ENCODE measurements around the gene PGAP6.

DNA sequence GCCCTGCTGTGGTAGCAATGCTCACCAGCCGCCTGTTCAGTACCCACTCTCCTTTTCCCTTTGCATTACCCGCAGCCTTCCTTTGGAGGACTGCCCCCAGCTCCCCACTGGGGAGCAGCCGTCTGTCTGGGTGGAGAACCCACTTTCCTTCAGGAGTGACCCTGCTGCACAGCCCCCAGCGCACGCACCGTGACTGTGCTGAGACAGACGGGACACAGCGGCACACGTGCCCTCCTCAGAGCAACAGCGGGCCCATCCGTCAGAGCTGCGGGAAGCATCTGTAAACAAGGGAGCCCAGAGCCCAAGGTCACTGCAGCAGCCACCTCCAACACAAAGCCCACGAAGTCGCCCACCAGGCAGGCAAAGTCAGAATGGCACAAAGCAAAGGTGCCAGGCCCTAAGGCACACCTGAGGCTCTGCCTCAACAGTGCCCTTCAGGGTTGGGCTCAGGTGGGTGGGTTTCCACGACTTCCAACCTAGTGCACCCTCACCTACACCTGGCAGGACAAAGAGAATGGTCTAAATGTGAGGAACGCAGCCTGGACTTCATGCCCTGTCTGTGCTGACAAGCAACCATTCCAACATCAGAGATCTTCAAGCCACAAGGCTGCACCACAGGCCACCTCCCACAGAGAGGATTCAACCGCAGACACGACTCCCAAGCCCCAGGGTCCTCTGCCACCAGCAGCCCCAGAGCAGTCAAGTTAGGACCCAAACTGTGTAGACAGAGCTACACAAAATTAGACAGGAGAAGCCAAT lies 39.1 kb downstream of the PGAP6 start:
- TF ChIP-seq, protein P1, sequence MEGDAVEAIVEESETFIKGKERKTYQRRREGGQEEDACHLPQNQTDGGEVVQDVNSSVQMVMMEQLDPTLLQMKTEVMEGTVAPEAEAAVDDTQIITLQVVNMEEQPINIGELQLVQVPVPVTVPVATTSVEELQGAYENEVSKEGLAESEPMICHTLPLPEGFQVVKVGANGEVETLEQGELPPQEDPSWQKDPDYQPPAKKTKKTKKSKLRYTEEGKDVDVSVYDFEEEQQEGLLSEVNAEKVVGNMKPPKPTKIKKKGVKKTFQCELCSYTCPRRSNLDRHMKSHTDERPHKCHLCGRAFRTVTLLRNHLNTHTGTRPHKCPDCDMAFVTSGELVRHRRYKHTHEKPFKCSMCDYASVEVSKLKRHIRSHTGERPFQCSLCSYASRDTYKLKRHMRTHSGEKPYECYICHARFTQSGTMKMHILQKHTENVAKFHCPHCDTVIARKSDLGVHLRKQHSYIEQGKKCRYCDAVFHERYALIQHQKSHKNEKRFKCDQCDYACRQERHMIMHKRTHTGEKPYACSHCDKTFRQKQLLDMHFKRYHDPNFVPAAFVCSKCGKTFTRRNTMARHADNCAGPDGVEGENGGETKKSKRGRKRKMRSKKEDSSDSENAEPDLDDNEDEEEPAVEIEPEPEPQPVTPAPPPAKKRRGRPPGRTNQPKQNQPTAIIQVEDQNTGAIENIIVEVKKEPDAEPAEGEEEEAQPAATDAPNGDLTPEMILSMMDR (IDR thresholded peaks at IDR 0.05), result no peak
- no peak for TF ChIP-seq POLR2A (IDR thresholded peaks at IDR 0.05)
